Neural cell (in vitro differentiated cells): ENCODE measurements around the gene FLOT2. TPM values are rescaled to one million over a fixed set of nuclear protein-coding genes. Genes with fewer than 3 reads are reported as not detected.

Experiments used
- H2AFZ ChIP-seq: fragments of 200-600, 300-800 bp; sonication (generic), shearing (Covaris generic); 2 replicates; pipeline ENCODE4 v1.6.0; 2014; ENCODE audit warnings: low read depth, mild to moderate bottlenecking, antibody characterized with exemption, low read length, moderate library complexity
- H3F3A ChIP-seq: fragments of 200-600 bp; shearing (Covaris generic); 2 replicates; pipeline ENCODE4 v1.6.1; 2016; ENCODE audit warnings: mild to moderate bottlenecking, moderate library complexity, mixed read lengths, antibody characterized with exemption, low read length; ENCODE audit not compliant: insufficient read depth, poor library complexity, severe bottlenecking
- H3K27ac ChIP-seq: fragments of 200-600, 300-800 bp; sonication (generic), shearing (Covaris generic); 2 replicates; pipeline ENCODE4 v1.5.1; 2014; ENCODE audit warnings: mild to moderate bottlenecking, low read length, moderate library complexity
- H3K27me3 ChIP-seq: fragments of 300-800, 200-600 bp; sonication (generic), shearing (Covaris generic); 2 replicates; pipeline ENCODE4 v1.6.0; 2014; ENCODE audit warnings: mild to moderate bottlenecking, low read depth, low read length, moderate library complexity; ENCODE audit not compliant: insufficient read depth
- H3K36me3 ChIP-seq: fragments of 300-800, 200-600 bp; sonication (generic), shearing (Covaris generic); 2 replicates; pipeline ENCODE4 v1.5.1; 2014; ENCODE audit warnings: mild to moderate bottlenecking, antibody characterized with exemption, low read length, moderate library complexity; ENCODE audit not compliant: insufficient read depth
- H3K4me2 ChIP-seq: fragments of 300-800, 200-600 bp; sonication (generic), shearing (Covaris generic); 2 replicates; pipeline ENCODE4 v1.6.0; 2014; ENCODE audit warnings: mild to moderate bottlenecking, low read length
- H3K4me3 ChIP-seq: fragments of 300-800, 200-600 bp; sonication (generic), shearing (Covaris generic); 2 replicates; pipeline ENCODE4 v1.5.1; 2014; ENCODE audit warnings: mild to moderate bottlenecking, low read length, moderate library complexity
- H3K79me2 ChIP-seq: fragments of 200-600 bp; shearing (Covaris generic); replicated peaks from 2 replicates; pipeline ENCODE4 v1.6.0; 2014; ENCODE audit warnings: mild to moderate bottlenecking, low read length, moderate library complexity; ENCODE audit not compliant: insufficient read depth
- H3K9ac ChIP-seq: fragments of 300-800, 200-600 bp; sonication (generic), shearing (Covaris generic); 2 replicates; pipeline ENCODE4 v1.6.1; 2016; ENCODE audit warnings: mild to moderate bottlenecking, low read length, mixed read lengths
- H3K9me2 ChIP-seq: fragments of 200-600 bp; shearing (Covaris generic); 2 replicates; pipeline ENCODE4 v1.6.1; 2016; ENCODE audit warnings: mild to moderate bottlenecking, low read length, mixed read lengths; ENCODE audit not compliant: insufficient read depth
- H3K9me3 ChIP-seq: fragments of 200-600, 300-800 bp; sonication (generic), shearing (Covaris generic); 2 replicates; pipeline ENCODE4 v1.6.1; 2016; ENCODE audit warnings: mild to moderate bottlenecking, mixed run types, low read length, moderate library complexity, mixed read lengths
- H4K20me1 ChIP-seq: fragments of 200-600 bp; shearing (Covaris generic); 2 replicates; pipeline ENCODE4 v1.6.1; 2016; ENCODE audit warnings: mild to moderate bottlenecking, mixed run types; ENCODE audit not compliant: insufficient read depth
- EP300 ChIP-seq: fragments of 450-650 bp; conservative IDR thresholded peaks from 2 replicates; pipeline ENCODE4 v1.6.1; 2014; ENCODE audit warnings: antibody characterized with exemption, mild to moderate bottlenecking, moderate library complexity; ENCODE audit not compliant: poor library complexity, severe bottlenecking
- EZH2 ChIP-seq: fragments of 200-600, 300-800 bp; shearing (Covaris generic), sonication (generic); IDR thresholded peaks from 2 replicates; pipeline ENCODE4 v1.6.1; 2014; ENCODE audit warnings: antibody characterized with exemption, low read length, borderline replicate concordance, mild to moderate bottlenecking; ENCODE audit not compliant: insufficient read depth, poor library complexity, severe bottlenecking
- MXI1 ChIP-seq: fragments of 450-650 bp; conservative IDR thresholded peaks from 2 replicates; pipeline ENCODE4 v1.6.1; 2014; ENCODE audit warnings: antibody characterized with exemption, mild to moderate bottlenecking; ENCODE audit not compliant: poor library complexity, severe bottlenecking
- POLR2AphosphoS5 ChIP-seq: IDR thresholded peaks from 2 replicates; pipeline ENCODE4 v1.6.1; 2012
- RAD21 ChIP-seq: fragments of 450-650 bp; conservative IDR thresholded peaks from 2 replicates; pipeline ENCODE4 v1.6.1; 2014; ENCODE audit warnings: antibody characterized with exemption, mild to moderate bottlenecking, moderate library complexity
- SMC3 ChIP-seq: fragments of 450-650 bp; conservative IDR thresholded peaks from 2 replicates; pipeline ENCODE4 v1.6.1; 2014; ENCODE audit warnings: antibody characterized with exemption, mild to moderate bottlenecking, moderate library complexity; ENCODE audit not compliant: poor library complexity
- TAF1 ChIP-seq: IDR thresholded peaks from 2 replicates; pipeline ENCODE4 v1.6.1; 2012; ENCODE audit warnings: low read depth
- polyA plus RNA-seq: library from polyadenylated mRNA; depleted of rRNA; stranded (reverse); fragments of >200 nt; gene quantifications from 2 replicates; pipeline ENCODE4 v1.2.3, GENCODE V29; 2014
- TF ChIP-seq, protein P1 (sequence below): fragments of 450-650 bp; IDR thresholded peaks from 2 replicates; pipeline ENCODE4 v1.5.1; 2014; ENCODE audit warnings: antibody characterized with exemption, mild to moderate bottlenecking, moderate library complexity; ENCODE audit not compliant: poor library complexity, severe bottlenecking
- TF ChIP-seq, protein P2 (sequence below): IDR thresholded peaks from 2 replicates; pipeline ENCODE4 v1.6.1; 2012; ENCODE audit warnings: borderline replicate concordance

FLOT2 gene
- polyA plus RNA-seq, 1 donor from 2014 or later = 27.5 TPM

DNA sequence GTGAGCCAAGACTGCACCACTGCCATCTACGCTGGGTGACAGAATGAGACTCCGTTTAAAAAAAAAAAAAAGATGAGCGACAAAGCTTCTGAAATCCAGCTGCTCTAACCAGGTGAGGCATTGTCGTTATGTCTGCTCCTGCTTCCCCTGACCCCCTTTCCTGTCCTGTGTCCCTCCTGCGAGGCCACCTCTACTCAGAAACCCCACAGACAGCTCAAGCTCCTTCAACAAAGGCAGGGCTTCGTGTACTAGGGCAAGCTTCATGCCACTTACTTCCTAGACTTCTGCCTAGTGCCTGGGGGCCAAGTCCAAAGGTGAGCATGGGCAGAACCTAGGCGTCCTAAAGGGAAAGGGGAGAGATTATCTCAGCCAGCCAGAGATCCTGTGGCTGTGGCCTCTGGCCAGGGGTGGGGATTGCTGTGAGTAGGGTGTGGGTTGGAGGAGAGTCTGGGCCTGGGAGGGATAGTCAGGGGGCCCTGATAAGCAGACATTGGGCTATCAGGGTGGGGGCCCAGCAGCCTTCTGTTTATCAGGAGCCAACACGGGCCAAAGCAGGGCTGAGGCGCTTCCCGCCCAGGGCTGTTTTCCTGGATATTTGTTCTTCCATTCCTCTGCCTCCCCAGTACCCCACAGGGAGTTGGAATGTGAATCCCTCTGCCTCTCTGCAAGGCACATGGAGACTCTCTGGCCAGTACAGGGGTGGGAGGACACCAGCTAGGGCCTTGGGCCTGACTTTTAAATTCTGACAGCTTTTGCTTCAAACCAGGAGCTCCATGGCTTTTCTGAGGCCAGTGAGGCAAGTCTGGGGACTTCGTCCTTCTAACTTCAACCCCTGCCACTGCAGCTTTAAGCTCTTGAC is 32.3 kb downstream of the FLOT2 start:
- no peaks in the 10 kb centered on the region for H3K79me2 ChIP-seq
- H3K4me3 ChIP-seq = no peak overlapping the region
- H3K27ac ChIP-seq = no peak overlapping the region
- TF ChIP-seq TAF1 = no peak
- no peak for TF ChIP-seq EZH2
- TF ChIP-seq SMC3 = no peak
- TF ChIP-seq, protein P1, sequence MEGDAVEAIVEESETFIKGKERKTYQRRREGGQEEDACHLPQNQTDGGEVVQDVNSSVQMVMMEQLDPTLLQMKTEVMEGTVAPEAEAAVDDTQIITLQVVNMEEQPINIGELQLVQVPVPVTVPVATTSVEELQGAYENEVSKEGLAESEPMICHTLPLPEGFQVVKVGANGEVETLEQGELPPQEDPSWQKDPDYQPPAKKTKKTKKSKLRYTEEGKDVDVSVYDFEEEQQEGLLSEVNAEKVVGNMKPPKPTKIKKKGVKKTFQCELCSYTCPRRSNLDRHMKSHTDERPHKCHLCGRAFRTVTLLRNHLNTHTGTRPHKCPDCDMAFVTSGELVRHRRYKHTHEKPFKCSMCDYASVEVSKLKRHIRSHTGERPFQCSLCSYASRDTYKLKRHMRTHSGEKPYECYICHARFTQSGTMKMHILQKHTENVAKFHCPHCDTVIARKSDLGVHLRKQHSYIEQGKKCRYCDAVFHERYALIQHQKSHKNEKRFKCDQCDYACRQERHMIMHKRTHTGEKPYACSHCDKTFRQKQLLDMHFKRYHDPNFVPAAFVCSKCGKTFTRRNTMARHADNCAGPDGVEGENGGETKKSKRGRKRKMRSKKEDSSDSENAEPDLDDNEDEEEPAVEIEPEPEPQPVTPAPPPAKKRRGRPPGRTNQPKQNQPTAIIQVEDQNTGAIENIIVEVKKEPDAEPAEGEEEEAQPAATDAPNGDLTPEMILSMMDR = no peak
- no peak for TF ChIP-seq RAD21
- TF ChIP-seq, protein P2, sequence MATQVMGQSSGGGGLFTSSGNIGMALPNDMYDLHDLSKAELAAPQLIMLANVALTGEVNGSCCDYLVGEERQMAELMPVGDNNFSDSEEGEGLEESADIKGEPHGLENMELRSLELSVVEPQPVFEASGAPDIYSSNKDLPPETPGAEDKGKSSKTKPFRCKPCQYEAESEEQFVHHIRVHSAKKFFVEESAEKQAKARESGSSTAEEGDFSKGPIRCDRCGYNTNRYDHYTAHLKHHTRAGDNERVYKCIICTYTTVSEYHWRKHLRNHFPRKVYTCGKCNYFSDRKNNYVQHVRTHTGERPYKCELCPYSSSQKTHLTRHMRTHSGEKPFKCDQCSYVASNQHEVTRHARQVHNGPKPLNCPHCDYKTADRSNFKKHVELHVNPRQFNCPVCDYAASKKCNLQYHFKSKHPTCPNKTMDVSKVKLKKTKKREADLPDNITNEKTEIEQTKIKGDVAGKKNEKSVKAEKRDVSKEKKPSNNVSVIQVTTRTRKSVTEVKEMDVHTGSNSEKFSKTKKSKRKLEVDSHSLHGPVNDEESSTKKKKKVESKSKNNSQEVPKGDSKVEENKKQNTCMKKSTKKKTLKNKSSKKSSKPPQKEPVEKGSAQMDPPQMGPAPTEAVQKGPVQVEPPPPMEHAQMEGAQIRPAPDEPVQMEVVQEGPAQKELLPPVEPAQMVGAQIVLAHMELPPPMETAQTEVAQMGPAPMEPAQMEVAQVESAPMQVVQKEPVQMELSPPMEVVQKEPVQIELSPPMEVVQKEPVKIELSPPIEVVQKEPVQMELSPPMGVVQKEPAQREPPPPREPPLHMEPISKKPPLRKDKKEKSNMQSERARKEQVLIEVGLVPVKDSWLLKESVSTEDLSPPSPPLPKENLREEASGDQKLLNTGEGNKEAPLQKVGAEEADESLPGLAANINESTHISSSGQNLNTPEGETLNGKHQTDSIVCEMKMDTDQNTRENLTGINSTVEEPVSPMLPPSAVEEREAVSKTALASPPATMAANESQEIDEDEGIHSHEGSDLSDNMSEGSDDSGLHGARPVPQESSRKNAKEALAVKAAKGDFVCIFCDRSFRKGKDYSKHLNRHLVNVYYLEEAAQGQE = no peak
- TF ChIP-seq MXI1 = no peak
- TF ChIP-seq POLR2AphosphoS5 = no peak
- no peak for TF ChIP-seq EP300
- no peak overlapping the region for H2AFZ ChIP-seq
- H3K9ac ChIP-seq = no peak overlapping the region
- H3K9me2 ChIP-seq = no peaks in the 10 kb centered on the region
- H3K9me3 ChIP-seq = no peaks in the 10 kb centered on the region
- H3K27me3 ChIP-seq = no peaks in the 10 kb centered on the region
- no peaks in the 10 kb centered on the region for H3F3A ChIP-seq
- no peaks in the 10 kb centered on the region for H4K20me1 ChIP-seq
- no peaks in the 10 kb centered on the region for H3K36me3 ChIP-seq
- H3K4me2 ChIP-seq = no peak overlapping the region

DNA sequence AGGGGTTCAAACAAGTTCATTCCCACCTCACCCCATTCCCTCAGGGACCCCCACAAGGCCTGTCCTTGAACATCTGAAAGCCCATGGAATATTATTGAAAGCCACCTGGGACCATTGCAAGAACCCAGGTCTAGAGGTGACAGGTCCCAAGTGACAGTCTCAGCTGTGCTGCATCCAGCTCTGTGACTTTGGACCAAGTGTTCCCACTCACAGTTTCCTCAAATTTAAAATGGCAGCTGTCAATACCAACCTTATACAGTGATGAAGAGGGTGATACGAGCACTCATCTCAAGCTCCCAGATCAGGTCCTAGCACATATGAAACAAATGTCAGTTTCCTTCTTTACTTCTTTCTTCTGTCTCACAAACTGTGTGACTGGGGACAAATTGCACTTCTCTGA is 33.6 kb downstream of the FLOT2 start:
- H3K79me2 ChIP-seq = no peaks in the 10 kb centered on the region
- no peak overlapping the region for H3K9ac ChIP-seq
- no peaks in the 10 kb centered on the region for H3K36me3 ChIP-seq
- no peaks in the 10 kb centered on the region for H3K27me3 ChIP-seq
- H3K4me2 ChIP-seq = no peak overlapping the region
- H3K9me3 ChIP-seq = no peaks in the 10 kb centered on the region
- H2AFZ ChIP-seq = no peak overlapping the region
- no peaks in the 10 kb centered on the region for H3F3A ChIP-seq
- no peaks in the 10 kb centered on the region for H3K9me2 ChIP-seq
- no peaks in the 10 kb centered on the region for H4K20me1 ChIP-seq
- no peak overlapping the region for H3K4me3 ChIP-seq
- TF ChIP-seq SMC3 (no peak), TAF1 (no peak), EP300 (no peak), EZH2 (no peak), RAD21 (no peak), MXI1 (no peak), POLR2AphosphoS5 (no peak)
- TF ChIP-seq, protein P2 = no peak
- TF ChIP-seq, protein P1 = no peak
- no peak overlapping the region for H3K27ac ChIP-seq
